KBM-7 (cell line): ENCODE results near the gene METTL15.
"Not testable (repeated sequence)": the region's sequence is repeated elsewhere in the genome, so short reads cannot be mapped to it uniquely, and the experiment has no call there.

ENCODE experiments used
- DNase-seq: peaks from one replicate; pipeline ENCODE4 v3.0.0-alpha.2; 2015
- in situ Hi-C: fragments of 300-500 bp; cut with MboI; formaldehyde crosslinking; loops from 2 replicates; pipeline ENCODE4 v1.14.3; 2020; ENCODE audit warnings: low sequenced_read_pairs, low pct_unique_long_range_greater_than_20kb, mixed read lengths

METTL15 gene

DNA sequence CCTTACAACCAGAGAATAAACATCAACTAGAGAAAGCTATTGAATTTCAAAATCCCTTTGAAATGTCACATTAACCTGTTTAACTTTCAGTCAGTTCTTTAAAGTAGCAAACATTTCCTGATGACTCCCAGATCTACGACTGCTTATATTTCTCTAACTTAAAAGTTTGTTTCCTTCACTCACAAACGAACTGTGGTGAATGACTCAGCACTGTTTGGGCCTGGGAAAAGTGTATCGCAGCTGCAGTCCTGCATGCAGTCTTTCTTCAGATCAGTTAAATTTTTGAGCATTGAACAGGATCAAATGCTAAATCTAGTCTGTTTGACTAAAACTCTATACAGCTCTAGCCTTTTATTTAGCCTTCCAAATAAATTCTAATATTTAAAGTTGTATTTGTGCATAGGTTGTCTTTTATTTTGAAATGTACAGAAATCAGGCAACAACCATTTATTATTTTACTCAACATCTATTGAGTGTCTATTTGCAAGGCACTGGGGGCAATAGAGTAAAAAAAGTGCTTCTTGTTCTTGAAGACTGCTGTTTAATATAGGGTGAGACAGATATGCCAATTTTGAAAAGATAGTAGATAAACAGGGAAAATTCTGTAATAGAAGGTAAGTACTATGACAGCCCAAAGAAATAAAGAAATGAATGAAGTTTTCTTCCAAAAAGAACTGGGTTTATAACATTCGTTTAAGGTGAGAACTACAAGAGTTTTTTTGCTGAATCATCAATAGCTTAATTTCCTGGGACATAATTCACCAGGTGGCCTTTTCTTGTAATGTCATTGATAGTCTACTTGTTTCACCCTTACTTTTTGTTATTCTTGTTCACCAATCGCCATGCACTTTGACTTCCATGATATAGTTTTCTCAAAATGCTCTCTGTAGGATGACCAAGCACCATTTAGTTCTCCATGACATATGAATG is 235.4 kb downstream of the METTL15 start:
- peak; percentile 12 for DNase-seq
- in situ Hi-C loops, result no loop called here

DNA sequence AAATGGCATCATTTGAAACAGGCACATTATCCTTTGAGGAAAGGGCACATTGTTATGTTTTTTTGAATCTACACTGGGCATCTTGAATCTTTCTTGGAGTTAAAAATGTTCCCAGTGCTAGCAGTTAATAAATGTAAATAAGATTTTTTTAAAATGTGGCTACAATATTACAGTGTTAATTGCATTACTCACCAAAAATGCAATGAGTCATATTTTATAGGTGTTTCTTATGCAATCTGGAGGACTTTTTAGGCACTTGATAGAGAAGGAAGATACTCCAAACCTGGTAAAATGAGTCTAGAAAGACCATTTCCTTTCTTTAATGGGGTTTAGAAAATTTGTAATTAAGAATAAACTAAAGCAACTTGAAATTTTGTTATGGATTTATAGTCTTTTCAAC is 238.0 kb downstream of the METTL15 start:
- in situ Hi-C loops, result no loop called here

DNA sequence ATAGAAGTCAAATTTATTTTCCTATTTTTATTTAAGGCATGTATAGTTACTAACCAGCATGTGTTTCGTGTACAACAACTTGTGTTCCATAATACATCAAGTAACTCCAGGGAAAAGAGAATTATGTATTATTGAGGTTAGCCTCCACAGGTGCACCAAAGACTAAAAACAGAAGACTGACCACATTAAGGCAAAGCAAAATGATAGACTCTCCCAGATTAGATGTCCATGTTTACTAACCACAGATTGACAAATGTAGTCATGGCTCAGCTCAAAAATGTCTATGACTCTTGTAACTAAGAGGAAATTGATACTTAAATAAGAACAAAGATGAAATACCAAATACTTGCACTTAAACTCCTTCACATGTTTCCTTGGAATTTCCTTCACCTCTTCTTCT is 238.5 kb downstream of the METTL15 start:
- in situ Hi-C loops, result no loop called here

More for the DNA sequence above, 238.0 kb downstream of the METTL15 start:
- DNase-seq, result no peak

DNA sequence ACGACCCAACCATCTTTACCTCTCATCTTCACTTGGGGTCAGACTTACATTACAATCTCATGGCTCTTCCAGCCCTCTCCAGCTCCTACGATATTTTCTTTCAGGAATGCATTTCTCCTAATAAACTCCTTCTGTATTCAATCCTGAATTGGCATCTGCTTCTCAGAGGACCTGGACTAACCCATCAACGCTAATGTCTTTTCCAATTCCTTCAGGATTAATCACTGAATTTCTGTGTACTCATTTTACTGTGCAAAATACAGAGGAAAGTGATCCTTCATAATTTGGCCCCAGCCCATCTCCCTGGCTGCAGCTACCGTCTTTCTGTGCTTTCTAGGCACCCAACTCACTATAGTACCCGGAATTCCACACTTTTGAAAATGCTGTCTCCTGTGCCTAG is 239.2 kb downstream of the METTL15 start:
- no peak for DNase-seq
- in situ Hi-C loops, result no loop called here

More for the DNA sequence above, 238.5 kb downstream of the METTL15 start:
- no peak for DNase-seq

DNA sequence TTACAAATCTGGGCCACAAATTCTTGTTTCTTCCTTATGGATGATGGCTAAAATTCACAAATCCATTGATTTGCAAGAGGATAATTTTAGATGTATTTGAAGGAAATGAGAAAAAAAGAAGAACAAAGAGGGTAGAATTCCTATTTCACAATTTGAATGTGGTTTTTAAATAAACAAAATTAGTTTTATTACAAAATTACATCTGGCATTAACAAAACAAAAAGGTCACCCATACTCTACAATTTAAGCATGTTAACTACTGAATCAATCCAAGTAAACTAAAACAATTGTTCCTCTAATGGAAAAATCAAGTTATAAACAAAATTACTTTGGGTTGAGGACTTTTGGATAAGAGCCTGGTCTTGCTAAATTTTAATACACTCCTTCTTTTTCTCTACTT is 242.0 kb downstream of the METTL15 start:
- in situ Hi-C loops, result no loop called here
- no peak for DNase-seq

DNA sequence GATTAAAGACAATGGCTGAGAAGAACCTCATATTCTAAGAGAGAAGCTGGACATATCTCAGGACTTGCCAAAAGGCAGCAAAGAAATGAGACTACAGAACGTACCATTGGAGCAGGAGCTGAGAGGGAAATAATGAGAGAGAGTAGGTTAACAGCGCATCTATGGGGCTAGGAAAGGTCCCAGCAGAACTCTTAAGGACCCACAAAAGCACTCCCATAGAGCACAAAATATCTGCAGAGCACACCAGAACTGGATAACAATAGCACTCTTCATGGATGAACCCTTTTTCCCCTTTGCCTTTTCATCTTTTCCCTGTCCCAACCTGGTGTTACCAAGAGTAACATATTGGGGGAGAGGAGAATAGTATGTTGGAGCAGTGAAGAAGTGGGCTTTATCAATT is 245.8 kb downstream of the METTL15 start:
- DNase-seq, result no peak
- in situ Hi-C loops, result no loop called here

DNA sequence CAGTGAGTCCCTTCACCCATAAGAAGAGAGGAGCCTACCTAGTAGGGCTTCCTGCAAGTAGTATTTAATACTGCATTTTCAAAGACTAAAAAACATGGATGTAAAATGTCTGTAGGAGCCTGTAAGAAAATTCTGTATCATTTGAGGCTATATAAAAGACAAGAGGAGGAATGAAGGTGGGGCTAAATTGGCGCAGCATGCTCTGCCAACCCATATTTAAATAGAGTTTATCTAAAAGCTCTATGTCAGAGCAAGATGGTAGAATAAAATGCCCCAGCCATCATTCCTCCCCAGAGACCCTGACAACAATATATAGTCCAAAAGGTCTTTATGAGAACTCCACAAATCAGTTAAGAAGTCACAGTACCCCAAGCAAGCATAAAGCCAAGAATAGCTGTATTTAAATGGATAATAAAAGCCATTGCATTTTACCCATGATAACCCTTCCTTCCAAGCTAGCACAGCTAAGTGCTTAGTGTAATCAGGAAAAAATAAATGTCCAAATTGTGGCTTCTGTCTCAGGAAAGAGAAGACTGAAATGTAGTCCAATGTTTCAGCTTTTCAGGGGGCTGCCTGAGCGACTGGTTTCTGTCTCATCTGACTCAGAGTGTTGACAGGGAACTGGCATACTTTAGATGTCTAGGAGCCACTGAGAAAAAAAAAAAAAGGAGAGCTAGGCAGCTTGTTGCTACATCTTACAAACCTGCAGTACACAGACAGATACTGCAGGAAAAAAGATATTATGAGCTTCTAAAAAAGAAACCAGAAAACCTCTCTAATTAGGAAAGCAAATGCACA is 258.6 kb downstream of the METTL15 start:
- no peak for DNase-seq
- in situ Hi-C loops, result no loop called here

DNA sequence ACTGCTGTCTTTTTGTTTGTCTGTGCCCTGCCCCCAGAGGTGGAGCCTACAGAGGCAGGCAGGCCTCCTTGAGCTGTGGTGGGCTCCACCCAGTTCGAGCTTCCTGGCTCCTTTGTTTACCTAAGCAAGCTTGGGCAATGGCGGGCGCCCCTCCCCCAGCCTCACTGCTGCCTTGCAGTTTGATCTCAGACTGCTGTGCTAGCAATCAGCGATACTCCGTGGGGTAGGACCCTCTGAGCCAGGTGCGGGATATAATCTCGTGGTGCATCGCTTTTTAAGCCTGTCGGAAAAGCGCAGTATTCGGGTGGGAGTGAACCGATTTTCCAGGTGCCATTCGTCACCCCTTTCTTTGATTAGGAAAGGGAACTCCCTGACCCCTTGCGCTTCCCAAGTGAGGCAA is 269.9 kb downstream of the METTL15 start:
- in situ Hi-C loops, result not testable (repeated sequence)

More for the DNA sequence above, 269.9 kb downstream of the METTL15 start:
- DNase-seq, result not testable (repeated sequence)
